RCC 7860 (cell line): ENCODE measurements around the gene RAE1.

ENCODE experiments used
- DNase-seq: peaks from one replicate; pipeline ENCODE4 v3.0.0-alpha.2; 2015; ENCODE audit warnings: low spot score
- FAIRE-seq: peaks from 2 replicates; lab custom pipeline; 2012; peaks lifted over from hg19 to GRCh38; lab: Jason Lieb, UNC

The RAE1 gene

GRCh38 chr20:57369596-57369995, 18.5 kb downstream of the RAE1 start:
- FAIRE-seq (no peak), DNase-seq (no peak)

GRCh38 chr20:57370316-57370715, 19.3 kb downstream of the RAE1 start:
- DNase-seq: no peak
- FAIRE-seq: no peak

- no peak for FAIRE-seq
- no peak for DNase-seq
Observed at GRCh38 chr20:57371363-57371762, 20.3 kb downstream of the RAE1 start.

GRCh38 chr20:57372157-57372556, 21.1 kb downstream of the RAE1 start:
- DNase-seq: no peak
- FAIRE-seq: no peak

- DNase-seq: no peak
- no peak for FAIRE-seq
Observed at GRCh38 chr20:57372581-57373350, 21.7 kb downstream of the RAE1 start.

GRCh38 chr20:57374343-57374930, 23.4 kb downstream of the RAE1 start:
- DNase-seq (no peak), FAIRE-seq (no peak)

- no peak for FAIRE-seq
Observed at GRCh38 chr20:57374931-57375651, 24.0 kb downstream of the RAE1 start.

GRCh38 chr20:57375652-57376230, 24.7 kb downstream of the RAE1 start:
- DNase-seq (no peak), FAIRE-seq (no peak)

More at GRCh38 chr20:57374931-57375651, 24.0 kb downstream of the RAE1 start:
- no peak for DNase-seq

GRCh38 chr20:57377350-57377749, 26.3 kb downstream of the RAE1 start:
- DNase-seq (no peak), FAIRE-seq (no peak)

GRCh38 chr20:57378107-57378506, 27.1 kb downstream of the RAE1 start:
- no peak for FAIRE-seq
- no peak for DNase-seq

- FAIRE-seq: no peak
Observed at GRCh38 chr20:57378646-57379262, 27.7 kb downstream of the RAE1 start.

GRCh38 chr20:57379263-57379647, 28.2 kb downstream of the RAE1 start:
- no peak for FAIRE-seq
- no peak for DNase-seq

More at GRCh38 chr20:57378646-57379262, 27.7 kb downstream of the RAE1 start:
- no peak for DNase-seq

GRCh38 chr20:57380081-57380750, 29.2 kb downstream of the RAE1 start:
- no peak for DNase-seq
- no peak for FAIRE-seq

GRCh38 chr20:57381596-57382503, 30.8 kb downstream of the RAE1 start:
- DNase-seq: peak; percentile 53
- peak; percentile 53 for FAIRE-seq

- no peak for FAIRE-seq
Observed at GRCh38 chr20:57382516-57382915, 31.5 kb downstream of the RAE1 start.

GRCh38 chr20:57383447-57384347, 32.6 kb downstream of the RAE1 start:
- no peak for DNase-seq
- no peak for FAIRE-seq

More at GRCh38 chr20:57382516-57382915, 31.5 kb downstream of the RAE1 start:
- DNase-seq: no peak

GRCh38 chr20:57384486-57384885, 33.4 kb downstream of the RAE1 start:
- no peak for DNase-seq
- no peak for FAIRE-seq
